ENCODE results near the gene LGALS4.

- TF ChIP-seq CTCF (IDR thresholded peaks at IDR 0.05) (no peak), POLR2A (IDR thresholded peaks at IDR 0.05) (no peak)
Observed at GRCh38 chr19:38852231-38853044, 39.7 kb upstream of the LGALS4 start.
